Measurements from ENCODE around the gene LRFN2.

- no peak for TF ChIP-seq RFX5 (IDR thresholded peaks at IDR 0.05; ENCODE audit: low read length)
- no peak for TF ChIP-seq POLR2AphosphoS5 (IDR thresholded peaks at IDR 0.05; ENCODE audit: low read depth, low read length)
- TF ChIP-seq, protein P1, sequence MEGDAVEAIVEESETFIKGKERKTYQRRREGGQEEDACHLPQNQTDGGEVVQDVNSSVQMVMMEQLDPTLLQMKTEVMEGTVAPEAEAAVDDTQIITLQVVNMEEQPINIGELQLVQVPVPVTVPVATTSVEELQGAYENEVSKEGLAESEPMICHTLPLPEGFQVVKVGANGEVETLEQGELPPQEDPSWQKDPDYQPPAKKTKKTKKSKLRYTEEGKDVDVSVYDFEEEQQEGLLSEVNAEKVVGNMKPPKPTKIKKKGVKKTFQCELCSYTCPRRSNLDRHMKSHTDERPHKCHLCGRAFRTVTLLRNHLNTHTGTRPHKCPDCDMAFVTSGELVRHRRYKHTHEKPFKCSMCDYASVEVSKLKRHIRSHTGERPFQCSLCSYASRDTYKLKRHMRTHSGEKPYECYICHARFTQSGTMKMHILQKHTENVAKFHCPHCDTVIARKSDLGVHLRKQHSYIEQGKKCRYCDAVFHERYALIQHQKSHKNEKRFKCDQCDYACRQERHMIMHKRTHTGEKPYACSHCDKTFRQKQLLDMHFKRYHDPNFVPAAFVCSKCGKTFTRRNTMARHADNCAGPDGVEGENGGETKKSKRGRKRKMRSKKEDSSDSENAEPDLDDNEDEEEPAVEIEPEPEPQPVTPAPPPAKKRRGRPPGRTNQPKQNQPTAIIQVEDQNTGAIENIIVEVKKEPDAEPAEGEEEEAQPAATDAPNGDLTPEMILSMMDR (IDR thresholded peaks at IDR 0.05) = no peak
- no peak for TF ChIP-seq RXRA (IDR thresholded peaks at IDR 0.05; ENCODE audit: borderline replicate concordance, low read depth)
- TF ChIP-seq, protein P2, sequence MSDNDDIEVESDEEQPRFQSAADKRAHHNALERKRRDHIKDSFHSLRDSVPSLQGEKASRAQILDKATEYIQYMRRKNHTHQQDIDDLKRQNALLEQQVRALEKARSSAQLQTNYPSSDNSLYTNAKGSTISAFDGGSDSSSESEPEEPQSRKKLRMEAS (IDR thresholded peaks at IDR 0.05; ENCODE audit: low read depth) = no peak
- no peak for TF ChIP-seq GABPA (IDR thresholded peaks at IDR 0.05; ENCODE audit: low read depth)
These were observed 41.2 kb downstream of the LRFN2 start for GRCh38 chr6:40545954-40546353.
